CD4-positive, alpha-beta T cell treated with Interleukin-6 at 100 ng/mL for 8 hours (primary cell): ENCODE data around the gene AHDC1.
"Not testable (repeated sequence)": the region's sequence is repeated elsewhere in the genome, so short reads cannot be mapped to it uniquely, and the experiment has no call there.

Experiments used
- DNase-seq: peaks from one replicate; pipeline ENCODE4 v3.0.0-alpha.2; 2020; ENCODE audit warnings: mixed read lengths, low spot score

The AHDC1 gene

DNA sequence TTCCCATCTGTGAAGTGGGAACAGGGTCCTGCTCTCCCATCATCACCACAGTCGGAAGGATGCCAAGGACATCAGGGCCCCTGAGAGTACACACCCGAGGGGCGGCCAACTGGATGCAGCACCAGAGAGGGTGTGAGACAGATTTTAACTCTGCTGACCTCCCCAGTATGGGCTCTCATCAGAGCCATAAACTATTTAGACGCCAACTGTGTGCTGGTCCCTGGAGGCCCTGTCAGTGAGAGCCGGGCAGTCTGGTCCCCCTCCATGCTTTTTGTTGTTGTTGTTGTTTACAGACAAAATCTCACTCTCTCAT, 29.3 kb upstream of the AHDC1 start:
- no peak for DNase-seq

DNA sequence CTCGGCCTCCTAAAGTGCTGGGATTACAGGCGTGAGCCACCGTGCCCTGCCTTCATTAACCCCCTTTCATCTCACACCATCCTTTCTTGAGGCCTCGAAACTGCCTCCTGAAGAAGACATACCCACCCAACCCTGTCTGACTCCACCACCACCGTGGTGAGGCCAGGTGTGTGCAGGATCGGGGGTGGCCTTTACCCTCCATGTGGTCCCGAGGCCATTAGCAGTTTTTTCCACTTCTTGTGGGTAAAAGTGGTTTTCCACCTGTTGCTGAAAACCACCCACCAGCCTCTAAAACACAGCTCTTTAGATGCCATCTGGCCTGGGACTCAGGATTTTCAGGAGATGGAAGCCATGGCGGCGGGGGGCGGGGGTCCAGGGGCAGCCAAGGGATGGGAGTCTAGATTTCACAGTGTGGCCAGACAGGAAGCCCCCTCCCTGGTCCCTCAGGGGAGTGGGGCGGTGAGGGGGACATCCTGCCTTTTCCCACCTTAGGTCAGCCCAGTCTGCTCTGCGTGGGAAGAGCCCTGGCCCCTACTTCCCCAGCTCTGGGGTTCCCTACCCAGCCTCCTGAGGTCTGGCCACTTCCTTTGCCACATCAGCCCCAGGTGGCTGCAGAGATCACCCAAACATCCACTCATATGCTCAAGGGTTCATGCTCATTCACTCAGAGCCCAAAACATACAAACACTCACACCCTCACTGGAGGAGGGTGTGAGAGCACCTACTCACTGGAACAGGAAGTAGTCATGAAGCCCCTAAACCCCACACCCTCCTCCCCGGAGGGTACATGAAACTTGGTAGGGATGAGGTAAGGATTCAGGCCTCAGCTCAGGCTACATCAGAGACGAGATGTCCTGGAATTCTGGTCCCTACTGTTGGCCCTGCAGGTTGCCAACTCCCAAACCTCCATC, 28.7 kb upstream of the AHDC1 start:
- peak; percentile 29 for DNase-seq

DNA sequence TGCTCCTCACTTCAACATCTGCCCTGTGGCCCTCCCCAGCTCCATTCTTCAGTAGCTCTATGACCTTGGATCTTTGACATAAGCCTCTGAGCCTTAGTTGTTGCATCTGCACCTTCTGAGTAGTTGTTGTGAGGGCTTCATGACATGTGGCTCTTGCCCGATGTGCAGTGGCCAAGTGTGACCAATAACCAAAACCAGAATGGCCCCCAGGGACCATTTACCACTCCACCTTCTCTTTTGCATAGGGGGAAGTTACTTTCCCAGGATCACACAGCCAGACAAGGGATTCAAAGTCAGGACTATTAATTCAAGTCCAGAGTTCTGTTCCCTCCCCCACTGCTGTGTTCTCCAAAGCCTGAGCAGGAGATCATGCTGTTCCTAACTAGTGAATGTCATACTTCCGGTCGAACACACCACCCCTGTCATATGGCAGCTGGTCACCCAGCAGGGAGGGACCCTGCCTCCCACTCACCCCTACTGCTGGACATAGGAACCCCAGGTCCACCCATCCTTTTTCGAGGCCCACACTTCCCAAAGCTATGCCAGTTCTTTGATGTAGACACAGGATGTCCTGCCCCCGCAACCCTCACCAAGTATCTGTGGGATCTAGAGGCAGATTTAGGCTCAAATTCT, 27.0 kb upstream of the AHDC1 start:
- no peak for DNase-seq

DNA sequence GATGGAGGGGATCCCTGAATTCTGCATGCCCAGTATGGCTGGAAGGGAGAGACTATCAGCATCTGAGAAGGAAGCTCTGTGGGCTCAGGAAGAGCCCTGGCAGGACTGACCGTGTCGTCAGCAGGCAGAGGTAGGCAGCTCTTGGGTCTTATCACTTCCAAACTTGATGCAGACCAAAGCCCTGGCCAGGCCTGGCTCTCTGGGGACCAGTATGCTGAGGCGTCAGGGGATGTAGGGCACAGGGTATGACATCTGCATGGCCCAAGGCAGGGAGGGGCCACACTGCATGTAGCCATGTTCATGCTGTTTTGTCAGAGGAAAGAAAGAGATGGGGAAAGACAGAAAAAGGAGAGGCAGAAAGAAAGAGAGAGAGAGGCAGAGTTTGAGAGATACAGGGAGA, 24.8 kb upstream of the AHDC1 start:
- no peak for DNase-seq

DNA sequence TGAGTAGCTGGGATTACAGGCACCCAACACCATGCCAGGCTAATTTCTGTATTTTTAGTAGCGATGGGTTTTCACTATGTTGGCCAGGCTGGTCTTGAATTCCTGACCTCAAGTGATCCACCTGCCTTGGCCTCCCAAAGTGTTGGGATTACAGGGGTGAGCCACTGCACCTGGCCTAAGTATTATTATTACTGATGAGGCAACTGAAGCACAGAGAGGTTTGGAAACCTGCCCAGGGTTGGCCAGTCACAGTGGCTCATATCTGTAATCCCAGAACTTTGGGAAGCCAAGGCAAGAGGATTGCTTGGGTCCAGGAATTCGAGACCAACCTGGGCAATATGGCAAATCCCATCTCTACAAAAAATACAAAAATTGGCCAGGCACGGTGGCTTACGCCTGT, 23.8 kb upstream of the AHDC1 start:
- not testable (repeated sequence) for DNase-seq

DNA sequence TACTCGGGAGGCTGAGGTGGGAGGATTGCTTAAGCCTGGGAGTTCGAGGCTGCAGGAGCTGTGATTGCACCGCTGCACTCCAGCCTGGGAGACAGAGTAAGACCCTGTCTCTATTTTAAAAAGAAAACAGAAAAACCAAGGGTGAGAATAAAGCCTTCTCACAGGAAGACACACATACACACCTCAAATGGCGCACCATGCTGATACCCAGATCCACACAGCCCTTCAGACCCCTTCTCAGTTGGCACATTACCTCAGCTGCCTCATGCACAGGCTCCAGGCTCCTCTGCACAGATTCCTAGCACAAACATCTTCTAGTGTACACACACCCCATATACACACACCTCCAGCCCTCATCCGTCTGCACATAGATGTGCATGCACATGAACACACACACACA, 23.1 kb upstream of the AHDC1 start:
- no peak for DNase-seq

DNA sequence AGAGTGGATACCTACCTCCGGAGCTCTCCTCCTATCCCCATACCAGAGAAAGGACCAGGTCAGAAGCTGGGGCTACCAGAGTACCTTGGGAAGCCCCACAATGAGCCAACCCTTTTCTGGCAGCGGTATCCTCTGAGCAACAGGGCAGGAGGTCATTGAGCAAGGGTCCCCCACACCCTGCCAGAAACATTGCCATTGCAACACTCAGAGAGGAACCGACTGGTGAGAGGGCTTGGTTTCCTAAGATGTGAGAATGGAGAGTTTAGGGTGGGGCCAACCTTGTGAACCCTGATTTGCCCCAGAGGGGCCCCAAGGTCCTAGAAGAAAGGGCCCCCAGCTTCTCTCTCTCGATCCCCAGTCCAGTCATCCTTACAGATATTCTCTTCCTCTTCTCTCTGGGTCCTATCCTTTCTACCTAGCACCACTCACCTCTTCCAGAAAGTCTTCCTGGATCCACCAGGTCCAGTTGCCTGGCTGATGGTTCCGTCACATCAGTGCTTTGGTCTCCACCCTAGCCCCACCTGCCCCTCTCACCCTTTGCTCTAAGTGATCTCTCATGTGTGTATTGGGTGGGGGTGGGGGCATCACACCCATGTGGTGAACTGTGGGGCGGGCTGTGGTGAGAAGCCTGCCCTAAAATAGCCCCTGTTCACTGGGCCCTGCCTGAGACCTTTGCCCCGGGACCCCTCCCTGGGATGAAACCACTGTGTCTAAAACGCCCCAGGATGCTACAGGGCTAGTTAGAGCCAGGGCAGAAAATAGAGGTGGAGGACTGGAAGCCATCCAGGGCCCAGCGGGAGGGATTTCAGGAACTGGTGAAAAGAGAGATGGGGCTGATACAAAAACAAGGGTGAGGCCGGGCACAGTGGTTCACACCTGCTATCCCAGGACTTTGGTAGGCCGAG, 22.3 kb upstream of the AHDC1 start:
- DNase-seq: no peak

DNA sequence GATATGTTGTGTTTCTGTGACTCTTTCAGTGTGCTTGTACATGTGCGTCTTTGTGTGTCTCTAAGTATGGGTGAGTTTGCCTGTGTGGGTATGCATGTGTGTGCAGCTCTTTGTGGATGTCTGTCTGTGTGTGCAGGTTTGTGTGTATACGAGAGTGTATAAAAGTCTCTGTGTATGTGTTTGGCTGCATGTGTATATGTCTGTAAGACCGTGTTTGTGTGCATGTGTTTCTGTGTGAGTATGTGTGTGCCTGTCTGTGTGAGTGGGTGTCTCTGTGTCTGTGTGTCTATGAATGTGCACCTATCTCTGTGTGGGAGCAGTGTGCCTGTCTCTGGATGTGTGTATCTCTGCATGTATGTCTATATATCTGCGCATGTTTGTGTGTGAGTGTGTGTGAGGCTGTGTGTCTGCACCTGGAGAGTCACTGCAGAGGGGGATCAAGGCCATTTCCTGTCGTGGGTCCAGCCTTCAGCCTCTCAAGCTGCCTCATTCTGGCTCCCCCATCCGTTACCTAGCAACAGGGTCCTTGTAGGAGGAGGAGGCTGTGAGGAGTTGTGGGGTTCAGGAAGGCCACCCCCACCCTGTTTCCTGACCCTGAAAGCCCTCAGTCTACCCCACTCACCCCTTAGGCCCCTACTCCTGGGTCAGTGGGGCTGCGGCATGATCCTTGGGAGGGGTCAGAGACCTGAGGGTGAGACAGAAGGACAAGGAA, 20.7 kb upstream of the AHDC1 start:
- no peak for DNase-seq

DNA sequence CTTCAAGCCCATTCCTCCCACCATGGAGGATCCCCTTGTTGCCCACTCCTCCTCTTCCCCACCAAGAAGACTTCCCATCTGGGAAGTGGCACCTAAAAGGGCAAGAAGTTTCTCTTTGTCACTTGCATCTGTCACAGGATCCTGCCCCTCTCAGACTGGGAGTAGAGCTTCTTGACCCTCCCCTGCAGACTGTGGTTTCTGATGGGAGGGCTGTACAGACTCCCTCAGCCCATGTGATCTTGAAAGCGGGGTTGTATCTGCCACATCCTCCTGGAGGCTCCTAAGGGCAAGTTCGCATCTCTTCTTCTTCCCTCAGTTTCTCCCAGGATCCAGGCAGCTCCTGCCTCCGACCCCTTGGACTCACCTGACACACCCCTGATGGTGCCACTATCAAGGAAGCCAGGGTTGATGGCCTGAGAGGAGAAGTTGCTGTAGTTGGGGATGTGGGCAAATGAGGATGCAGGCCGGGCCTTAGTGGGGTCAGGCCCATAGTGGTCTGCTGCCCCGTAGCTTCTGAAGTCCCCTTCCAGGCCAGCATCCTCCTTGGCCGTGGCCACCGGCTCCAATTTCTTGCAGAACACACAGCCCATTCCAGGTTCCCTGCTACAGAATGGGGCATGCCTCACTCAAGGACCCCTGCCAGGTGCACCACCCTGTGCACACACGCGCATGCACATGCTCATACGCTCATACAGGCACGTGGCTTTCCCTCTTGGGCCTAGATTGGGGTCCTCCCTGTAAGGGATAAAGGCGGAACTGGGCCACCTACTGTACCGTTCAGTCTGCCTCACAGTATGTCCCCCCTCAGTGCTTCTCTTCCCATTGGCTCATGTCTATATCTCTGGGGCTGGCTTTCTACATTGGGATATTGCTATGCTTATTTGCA, 19.6 kb upstream of the AHDC1 start:
- DNase-seq: no peak

DNA sequence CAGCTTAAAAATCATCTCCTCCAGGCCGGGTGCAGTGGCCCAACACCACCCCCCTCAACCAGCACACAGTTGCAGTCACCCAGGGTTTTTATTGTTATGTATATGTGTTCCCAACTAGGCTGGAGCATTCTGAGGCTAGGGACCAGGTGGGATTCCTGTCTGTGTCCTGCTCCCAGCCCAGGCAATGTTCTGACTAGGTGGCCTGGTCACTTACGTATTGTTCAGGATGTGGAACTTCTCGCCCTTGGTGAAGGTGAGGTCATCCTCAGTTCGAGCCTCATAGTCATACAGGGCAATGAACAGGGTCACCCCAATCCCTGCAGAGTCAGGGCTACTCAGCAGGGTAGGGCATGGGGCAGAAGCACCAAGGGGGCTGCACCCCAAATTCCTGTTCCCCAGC, 18.9 kb upstream of the AHDC1 start:
- DNase-seq: no peak

DNA sequence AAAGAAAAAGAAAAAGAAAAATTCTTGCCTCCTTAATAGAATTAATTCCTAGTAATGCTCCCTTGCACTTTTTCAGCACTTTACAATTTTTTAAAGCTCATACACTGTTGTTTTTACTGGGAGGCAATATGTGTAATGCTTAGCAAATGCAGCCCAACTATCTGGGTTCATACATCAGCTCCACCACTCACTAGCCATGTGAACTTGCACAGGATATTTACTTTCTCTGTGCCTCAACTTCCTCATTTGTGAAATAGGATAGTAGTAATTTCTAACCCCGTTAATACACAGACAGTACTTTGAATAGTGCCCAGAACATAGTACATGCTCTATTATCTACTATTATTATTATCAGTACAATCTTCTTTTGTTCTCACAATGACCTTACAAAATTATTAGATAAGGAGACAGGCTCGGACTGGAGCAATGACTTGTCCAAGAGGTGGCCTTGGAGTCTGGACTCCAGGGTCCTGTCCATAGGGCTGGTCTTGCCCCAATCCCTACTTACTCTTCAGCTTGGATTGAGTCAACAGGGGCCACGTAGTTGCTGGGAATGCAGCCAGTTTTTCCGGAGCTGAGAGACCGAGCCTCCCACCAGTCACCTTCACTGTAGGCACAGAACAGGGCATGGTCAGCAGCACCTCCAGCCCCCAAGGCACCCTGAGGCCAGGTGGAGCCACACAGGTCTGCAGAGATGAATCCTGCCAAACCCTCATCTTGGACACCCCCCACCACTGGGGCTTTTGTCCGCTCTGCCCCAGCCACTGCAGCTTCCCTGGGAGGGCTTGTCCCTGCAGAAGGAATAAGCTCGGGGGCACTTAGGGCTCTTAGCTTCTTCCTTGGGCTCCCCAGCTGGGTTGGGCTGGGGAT, 17.3 kb upstream of the AHDC1 start:
- no peak for DNase-seq

DNA sequence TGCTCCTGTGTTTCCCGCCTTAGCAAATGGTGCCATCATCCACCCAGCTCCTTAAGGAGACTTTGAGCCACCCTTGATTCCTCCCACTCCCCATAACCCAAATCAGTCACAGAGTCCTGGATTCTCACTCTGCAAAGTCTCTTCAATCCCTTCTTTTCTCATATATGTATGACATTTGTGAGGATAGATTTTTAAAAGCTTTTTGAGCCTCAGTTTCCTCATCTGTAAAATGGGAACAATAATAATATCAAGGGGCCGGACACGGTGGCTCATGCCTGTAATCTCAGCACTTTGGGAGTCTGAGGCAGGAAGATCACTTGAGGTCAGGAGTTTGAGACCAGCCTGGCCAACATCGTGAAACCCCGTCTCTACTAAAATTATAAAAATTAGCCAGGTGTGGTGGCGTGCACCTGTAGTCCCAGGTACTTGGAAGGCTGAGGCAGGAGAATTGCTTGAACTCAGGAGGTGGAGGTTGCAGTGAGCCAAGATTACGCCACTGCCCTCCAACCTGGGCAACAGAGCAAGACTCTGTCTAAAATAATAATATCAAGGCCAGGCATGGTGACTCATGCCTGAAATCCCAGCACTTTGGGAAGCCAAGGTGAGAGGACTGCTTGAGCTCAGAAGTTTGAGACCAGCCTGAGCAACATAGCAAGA, 16.0 kb upstream of the AHDC1 start:
- not testable (repeated sequence) for DNase-seq

DNA sequence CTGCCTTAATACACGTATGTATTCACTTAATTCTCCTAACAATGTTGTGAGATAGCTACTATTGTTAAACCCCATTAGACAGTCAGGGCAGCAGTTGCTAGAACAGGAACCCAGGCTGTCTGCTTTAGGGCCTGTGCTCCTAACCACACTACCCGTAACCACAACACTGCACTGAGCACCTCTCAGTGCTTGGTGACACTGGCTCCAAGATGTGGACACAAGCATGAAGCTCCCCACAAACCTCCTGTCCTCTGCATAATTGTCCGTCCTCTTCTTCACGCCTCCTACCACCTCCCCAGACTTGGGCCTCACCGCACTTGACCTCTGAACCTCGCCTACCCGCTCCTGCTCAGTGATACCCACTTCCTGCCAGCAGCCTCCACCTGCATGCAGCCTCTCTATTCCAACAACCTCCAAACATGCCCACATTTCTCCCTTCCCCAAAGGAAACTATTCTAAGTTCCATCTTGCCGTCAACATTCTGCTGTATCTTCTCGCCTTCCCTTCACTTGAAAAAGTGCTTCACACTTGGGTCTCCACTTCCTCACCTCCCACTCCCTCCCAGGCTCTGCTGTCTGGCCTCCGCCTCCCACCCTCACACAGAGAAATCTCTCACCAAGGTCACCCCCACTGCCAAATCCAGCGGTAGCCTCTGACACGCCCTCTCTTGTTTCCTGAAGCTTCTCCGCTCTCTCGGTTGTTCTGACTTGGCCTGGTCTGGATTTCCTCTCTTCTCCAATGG, 14.6 kb upstream of the AHDC1 start:
- DNase-seq: peak; percentile 72

DNA sequence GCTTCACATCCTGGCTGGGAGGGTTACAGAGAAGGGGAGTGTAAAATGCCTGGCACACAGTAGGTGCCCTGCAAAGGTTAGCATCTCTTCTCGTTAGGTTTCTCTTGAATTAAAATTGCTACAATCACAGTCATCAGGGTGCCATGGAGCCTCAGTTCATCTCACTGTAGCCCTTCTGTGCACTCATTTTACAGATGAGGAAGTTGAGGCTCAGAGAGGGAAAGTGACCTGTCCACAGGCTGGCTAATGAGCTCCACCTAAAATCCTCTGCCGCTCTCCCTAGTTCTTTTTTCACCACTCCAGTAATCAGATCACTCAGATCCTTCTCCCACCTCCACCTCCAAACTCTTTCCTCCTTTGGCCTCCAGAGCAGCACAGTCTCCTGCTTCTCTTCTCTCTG, 13.5 kb upstream of the AHDC1 start:
- no peak for DNase-seq

DNA sequence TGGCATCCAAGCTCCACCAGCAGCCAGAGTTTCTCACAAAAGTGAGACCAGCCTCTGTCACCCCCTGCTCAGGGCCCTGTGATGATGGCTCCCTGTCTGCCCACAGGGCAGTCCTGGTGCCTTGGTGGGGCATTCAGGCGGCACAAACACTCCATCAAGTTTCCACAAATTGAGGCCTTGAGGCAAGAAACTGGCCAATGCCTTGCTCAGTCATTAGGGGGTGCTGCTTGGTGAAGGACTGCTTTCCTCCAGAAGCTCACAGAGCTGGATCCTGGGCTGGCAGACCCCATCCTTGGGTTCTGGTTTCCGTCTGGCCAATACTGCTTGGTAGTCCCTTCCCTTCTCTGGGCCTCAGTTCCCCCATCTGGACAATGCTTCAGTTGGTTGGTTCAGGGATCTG, 12.5 kb upstream of the AHDC1 start:
- no peak for DNase-seq

DNA sequence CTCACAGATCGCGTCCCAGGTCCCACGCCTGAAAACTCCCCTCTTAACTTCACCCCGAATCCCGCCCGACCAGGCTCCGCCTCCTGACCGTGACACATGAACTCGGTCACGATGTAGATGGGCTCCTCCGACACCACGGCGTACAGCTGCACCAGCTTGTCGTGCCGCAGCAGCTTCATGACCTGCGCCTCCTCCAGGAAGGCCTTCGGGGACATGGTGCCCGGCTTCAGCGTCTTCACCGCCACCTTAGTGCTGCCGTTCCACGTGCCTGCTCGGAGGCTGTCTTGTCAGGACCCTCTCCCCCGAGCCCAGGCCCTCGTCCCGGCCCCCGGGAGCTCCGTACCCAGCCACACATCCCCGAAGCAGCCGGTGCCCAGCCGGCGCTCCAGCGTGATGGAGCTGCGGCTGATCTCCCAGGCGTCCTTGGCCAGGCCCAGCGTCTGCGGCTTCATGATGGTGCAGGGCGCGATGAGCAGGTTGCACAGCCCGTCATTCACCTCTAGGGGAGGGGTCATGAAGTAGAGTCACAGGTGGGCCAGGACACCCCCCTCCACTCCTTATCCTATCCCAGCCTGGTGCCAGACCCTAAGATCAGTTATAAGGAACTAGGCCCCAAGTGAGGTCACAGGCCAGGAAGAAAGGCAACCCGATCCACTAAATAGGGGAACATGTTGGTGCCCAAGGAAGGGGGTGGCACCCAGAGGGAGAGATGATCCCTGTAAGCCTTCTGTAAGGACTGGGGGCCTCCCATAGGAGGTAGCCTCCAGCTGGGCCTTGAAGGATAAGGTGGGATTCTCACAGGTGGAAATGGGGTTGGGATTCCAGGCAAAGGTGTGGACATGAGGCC, 11.6 kb upstream of the AHDC1 start:
- DNase-seq: no peak

DNA sequence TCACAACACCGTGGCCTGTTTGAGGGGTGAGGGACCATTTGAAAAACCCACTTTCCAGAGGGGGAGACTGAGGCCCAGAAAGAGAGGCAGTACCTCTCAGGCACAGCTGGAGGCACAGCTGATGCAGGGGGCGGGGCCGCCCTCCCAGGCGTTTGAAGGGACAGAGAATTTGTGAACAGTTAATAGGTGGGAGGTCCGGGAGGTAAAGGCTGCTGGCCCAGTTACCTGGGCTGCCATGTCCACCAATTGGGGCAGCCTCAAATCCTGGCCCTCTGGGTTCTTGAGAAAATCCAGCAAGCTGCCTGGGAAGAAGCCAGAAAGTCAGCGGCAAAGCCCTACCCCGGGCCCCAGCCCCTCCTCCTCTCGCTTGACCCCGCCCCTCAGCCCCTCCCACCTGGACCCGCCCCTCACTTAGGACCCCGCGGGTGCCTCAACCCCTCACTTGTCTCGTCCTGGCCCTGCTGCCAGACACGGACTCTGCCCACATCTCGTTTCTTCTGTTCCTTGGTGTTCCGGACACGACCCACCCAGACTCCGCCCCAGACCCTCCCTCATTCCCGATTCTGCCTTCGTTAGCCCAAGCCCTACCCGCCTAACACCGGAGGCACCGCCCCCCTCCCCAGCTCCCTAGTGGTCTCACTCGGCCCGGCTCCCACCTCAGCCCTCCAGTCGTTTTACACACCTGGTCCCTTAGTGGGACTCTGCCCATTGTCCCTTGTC, 10.8 kb upstream of the AHDC1 start:
- no peak for DNase-seq
